Activated naive CD4-positive, alpha-beta T cell treated with anti-CD3 and anti-CD28 coated beads for 36 hours (primary cell): ENCODE data around the gene ANGPTL8. TPM values are rescaled to one million over a fixed set of nuclear protein-coding genes. Genes with fewer than 3 reads are reported as not detected.

Source experiments
- CTCF ChIA-PET: fragments of 350-600 bp; sonication (Branson Sonifier 250); formaldehyde crosslinking; loops from one replicate; lab custom pipeline; 2021; ENCODE audit warnings: antibody characterized with exemption; lab: Charles Lee
- DNase-seq: peaks from one replicate; pipeline ENCODE4 v3.0.0-alpha.2; 2020
- H3K27ac Mint-ChIP-seq: one replicate; pipeline ENCODE4 v1.8.0; 2021; ENCODE audit warnings: mild to moderate bottlenecking, mixed read lengths
- H3K27me3 Mint-ChIP-seq: one replicate; pipeline ENCODE4 v1.8.0; 2021; ENCODE audit warnings: low read depth, mixed read lengths
- H3K36me3 Mint-ChIP-seq: one replicate; pipeline ENCODE4 v1.8.0; 2021; ENCODE audit warnings: low read depth, mixed read lengths
- H3K4me1 Mint-ChIP-seq: one replicate; pipeline ENCODE4 v1.8.0; 2021; ENCODE audit warnings: low read depth, mixed read lengths
- H3K4me3 Mint-ChIP-seq: one replicate; pipeline ENCODE4 v1.8.0; 2021; ENCODE audit warnings: mild to moderate bottlenecking, moderate library complexity, mixed read lengths
- H3K9me3 Mint-ChIP-seq: one replicate; pipeline ENCODE4 v1.8.0; 2021; ENCODE audit warnings: mixed read lengths
- intact Hi-C: fragments of 100-400 bp; cut with micrococcal nuclease; formaldehyde crosslinking; loops from one replicate; pipeline ENCODE4 v1.15.1; 2023
- total RNA-seq, 2 experiments: library from RNA; stranded (reverse); gene quantifications; one replicate each; pipeline ENCODE4 v1.2.3, GENCODE V29; 2021

The ANGPTL8 gene
- total RNA-seq, 2 experiments from 2014 or later = not detected

- Mint-ChIP-seq H3K4me3 (no peak overlapping the region), H3K27ac (no peak overlapping the region), H3K4me1 (no peaks in the 10 kb centered on the region), H3K9me3 (peaks cover 3% of the 10 kb centered on the region), H3K27me3 (no peaks in the 10 kb centered on the region), H3K36me3 (no peaks in the 10 kb centered on the region)
- CTCF ChIA-PET = interaction anchor here (0.7 to 1.0 kb wide), 3 partner anchors 83 to 1472 kb away, joined by 3 to 6 read pairs (median 3); no protein-coding TSS in a partner anchor
- intact Hi-C loops = no loop called here
- DNase-seq = no peak
Observed at GRCh38 chr19:11208561-11209471, 30.6 kb upstream of the ANGPTL8 start.

- H3K27ac Mint-ChIP-seq = no peak overlapping the region
- DNase-seq = no peak
- H3K9me3 Mint-ChIP-seq = peaks cover 3% of the 10 kb centered on the region
- intact Hi-C loops = no loop called here
- CTCF ChIA-PET = no interaction called here
- no peaks in the 10 kb centered on the region for H3K4me1 Mint-ChIP-seq
- no peaks in the 10 kb centered on the region for H3K27me3 Mint-ChIP-seq
- H3K36me3 Mint-ChIP-seq = no peaks in the 10 kb centered on the region
- no peak overlapping the region for H3K4me3 Mint-ChIP-seq
Observed at GRCh38 chr19:11209839-11210655, 29.4 kb upstream of the ANGPTL8 start.

- intact Hi-C loops = no loop called here
- Mint-ChIP-seq H3K27ac (no peak overlapping the region), H3K9me3 (peaks cover 3% of the 10 kb centered on the region), H3K4me1 (no peaks in the 10 kb centered on the region), H3K36me3 (no peaks in the 10 kb centered on the region), H3K4me3 (no peak overlapping the region), H3K27me3 (no peaks in the 10 kb centered on the region)
- DNase-seq = no peak
- CTCF ChIA-PET = no interaction called here
Observed at GRCh38 chr19:11210656-11210928, 28.8 kb upstream of the ANGPTL8 start.

- Mint-ChIP-seq H3K36me3 (no peaks in the 10 kb centered on the region), H3K4me1 (no peaks in the 10 kb centered on the region), H3K27me3 (no peaks in the 10 kb centered on the region), H3K4me3 (no peak overlapping the region), H3K9me3 (peaks cover 3% of the 10 kb centered on the region), H3K27ac (no peak overlapping the region)
- intact Hi-C loops = no loop called here
- no peak for DNase-seq
- CTCF ChIA-PET = no interaction called here
Observed at GRCh38 chr19:11214387-11214786, 25.0 kb upstream of the ANGPTL8 start.

- no peaks in the 10 kb centered on the region for H3K27me3 Mint-ChIP-seq
- peaks cover 21% of the 10 kb centered on the region for H3K9me3 Mint-ChIP-seq
- H3K36me3 Mint-ChIP-seq = peaks cover 3% of the 10 kb centered on the region
- no peaks in the 10 kb centered on the region for H3K4me1 Mint-ChIP-seq
- CTCF ChIA-PET = no interaction called here
- intact Hi-C loops = no loop called here
- H3K27ac Mint-ChIP-seq = no peak overlapping the region
- H3K4me3 Mint-ChIP-seq = no peak overlapping the region
- DNase-seq = no peak
Observed at GRCh38 chr19:11221082-11221598, 18.3 kb upstream of the ANGPTL8 start.

- H3K4me1 Mint-ChIP-seq = no peaks in the 10 kb centered on the region
- H3K36me3 Mint-ChIP-seq = peaks cover 3% of the 10 kb centered on the region
- no peak overlapping the region for H3K27ac Mint-ChIP-seq
- peaks cover 21% of the 10 kb centered on the region for H3K9me3 Mint-ChIP-seq
- no peaks in the 10 kb centered on the region for H3K27me3 Mint-ChIP-seq
- no peak overlapping the region for H3K4me3 Mint-ChIP-seq
- CTCF ChIA-PET = no interaction called here
- intact Hi-C loops = no loop called here
- DNase-seq = no peak
Observed at GRCh38 chr19:11223200-11223599, 16.2 kb upstream of the ANGPTL8 start.

GRCh38 chr19:11224429-11224828 lies 15.0 kb upstream of the ANGPTL8 start:
- CTCF ChIA-PET = interaction anchor here (0.7 to 1.3 kb wide), 3 partner anchors 122 to 401 kb away, joined by 3 to 5 read pairs (median 3); partner anchors contain the start of gene CCDC159
- peaks cover 21% of the 10 kb centered on the region for H3K9me3 Mint-ChIP-seq
- intact Hi-C loops = no loop called here
- no peak overlapping the region for H3K27ac Mint-ChIP-seq
- H3K4me3 Mint-ChIP-seq = no peak overlapping the region
- no peaks in the 10 kb centered on the region for H3K27me3 Mint-ChIP-seq
- H3K4me1 Mint-ChIP-seq = no peaks in the 10 kb centered on the region
- DNase-seq = no peak
- H3K36me3 Mint-ChIP-seq = peaks cover 3% of the 10 kb centered on the region

GRCh38 chr19:11225172-11225571 lies 14.2 kb upstream of the ANGPTL8 start:
- no peak for DNase-seq
- H3K27ac Mint-ChIP-seq = no peak overlapping the region
- H3K4me3 Mint-ChIP-seq = no peak overlapping the region
- H3K36me3 Mint-ChIP-seq = peaks cover 3% of the 10 kb centered on the region
- intact Hi-C loops = no loop called here
- peaks cover 21% of the 10 kb centered on the region for H3K9me3 Mint-ChIP-seq
- CTCF ChIA-PET = interaction anchor here (0.7 to 1.3 kb wide), 2 partner anchors 129 to 401 kb away, joined by 3 read pairs; no protein-coding TSS in a partner anchor
- no peaks in the 10 kb centered on the region for H3K27me3 Mint-ChIP-seq
- no peaks in the 10 kb centered on the region for H3K4me1 Mint-ChIP-seq

- peaks cover 16% of the 10 kb centered on the region for H3K9me3 Mint-ChIP-seq
- intact Hi-C loops = no loop called here
- H3K27me3 Mint-ChIP-seq = no peaks in the 10 kb centered on the region
- CTCF ChIA-PET = no interaction called here
- no peak overlapping the region for H3K27ac Mint-ChIP-seq
- H3K4me1 Mint-ChIP-seq = no peaks in the 10 kb centered on the region
- no peak for DNase-seq
- H3K36me3 Mint-ChIP-seq = peaks cover 1% of the 10 kb centered on the region
- H3K4me3 Mint-ChIP-seq = no peak overlapping the region
Observed at GRCh38 chr19:11225815-11226214, 13.6 kb upstream of the ANGPTL8 start.

GRCh38 chr19:11226716-11227166 lies 12.7 kb upstream of the ANGPTL8 start:
- H3K9me3 Mint-ChIP-seq = peaks cover 7% of the 10 kb centered on the region
- no peaks in the 10 kb centered on the region for H3K27me3 Mint-ChIP-seq
- CTCF ChIA-PET = interaction anchor here (0.5 kb wide), 1 partner anchor 259 kb away, joined by 4 read pairs; no protein-coding TSS in a partner anchor
- H3K27ac Mint-ChIP-seq = no peak overlapping the region
- no peak for DNase-seq
- H3K4me3 Mint-ChIP-seq = no peak overlapping the region
- H3K4me1 Mint-ChIP-seq = no peaks in the 10 kb centered on the region
- intact Hi-C loops = no loop called here
- no peaks in the 10 kb centered on the region for H3K36me3 Mint-ChIP-seq

- intact Hi-C loops = no loop called here
- Mint-ChIP-seq H3K36me3 (no peaks in the 10 kb centered on the region), H3K4me1 (no peaks in the 10 kb centered on the region), H3K27ac (no peak overlapping the region), H3K9me3 (peaks cover 1% of the 10 kb centered on the region), H3K4me3 (no peak overlapping the region), H3K27me3 (no peaks in the 10 kb centered on the region)
- CTCF ChIA-PET = no interaction called here
- DNase-seq = no peak
Observed at GRCh38 chr19:11227195-11227886, 12.1 kb upstream of the ANGPTL8 start.
